Limb (tissue), 2 donors: ENCODE measurements around the gene GCLM.
A peak's percentile ranks its signal among the peaks of the same experiment; 100 is the strongest.

Experiments used
- DNase-seq, 2 donors: peaks; one replicate each; pipeline ENCODE4 v3.0.0-alpha.2; 2016; ENCODE audit errors: extremely low spot score in 2 of 2

The GCLM gene

DNA sequence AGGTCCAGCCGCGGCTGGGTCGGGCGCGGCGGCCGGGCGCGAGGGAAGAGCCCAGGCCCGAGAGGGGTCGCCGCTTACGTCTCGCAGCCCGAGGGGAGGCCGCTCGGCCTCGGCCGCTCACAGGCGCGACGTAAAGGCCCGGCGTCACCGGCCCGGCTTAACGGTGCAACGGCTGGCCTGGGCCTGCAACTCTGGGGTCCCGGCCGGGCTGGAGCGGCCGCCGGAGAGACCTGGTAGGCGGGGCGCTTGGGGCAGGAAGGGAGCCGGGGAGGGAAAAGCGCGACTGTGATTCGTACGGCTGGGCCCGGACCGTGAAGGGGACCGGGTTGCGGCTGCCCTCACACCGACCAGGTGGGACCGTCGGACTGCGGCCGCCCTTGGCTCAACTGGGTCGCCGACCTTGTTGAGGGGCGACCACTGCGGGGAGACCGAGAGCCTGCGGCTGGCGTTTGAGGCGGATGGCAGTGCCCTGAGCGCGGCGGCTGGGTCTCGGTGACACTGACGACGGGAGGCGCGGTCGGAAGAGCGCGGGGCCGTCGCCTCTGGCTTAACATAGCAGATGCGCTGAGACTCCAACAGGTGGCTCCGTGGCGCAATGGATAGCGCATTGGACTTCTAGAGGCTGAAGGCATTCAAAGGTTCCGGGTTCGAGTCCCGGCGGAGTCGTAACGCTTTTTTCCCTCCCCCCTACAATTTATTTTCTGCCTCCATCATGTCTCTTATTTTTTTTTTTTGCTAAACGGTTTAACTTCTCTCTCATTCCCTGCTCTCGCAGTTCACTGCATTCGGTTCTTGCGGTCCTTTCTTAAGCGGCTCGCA is 62.0 kb downstream of the GCLM start:
- peak; percentile 93 for DNase-seq

DNA sequence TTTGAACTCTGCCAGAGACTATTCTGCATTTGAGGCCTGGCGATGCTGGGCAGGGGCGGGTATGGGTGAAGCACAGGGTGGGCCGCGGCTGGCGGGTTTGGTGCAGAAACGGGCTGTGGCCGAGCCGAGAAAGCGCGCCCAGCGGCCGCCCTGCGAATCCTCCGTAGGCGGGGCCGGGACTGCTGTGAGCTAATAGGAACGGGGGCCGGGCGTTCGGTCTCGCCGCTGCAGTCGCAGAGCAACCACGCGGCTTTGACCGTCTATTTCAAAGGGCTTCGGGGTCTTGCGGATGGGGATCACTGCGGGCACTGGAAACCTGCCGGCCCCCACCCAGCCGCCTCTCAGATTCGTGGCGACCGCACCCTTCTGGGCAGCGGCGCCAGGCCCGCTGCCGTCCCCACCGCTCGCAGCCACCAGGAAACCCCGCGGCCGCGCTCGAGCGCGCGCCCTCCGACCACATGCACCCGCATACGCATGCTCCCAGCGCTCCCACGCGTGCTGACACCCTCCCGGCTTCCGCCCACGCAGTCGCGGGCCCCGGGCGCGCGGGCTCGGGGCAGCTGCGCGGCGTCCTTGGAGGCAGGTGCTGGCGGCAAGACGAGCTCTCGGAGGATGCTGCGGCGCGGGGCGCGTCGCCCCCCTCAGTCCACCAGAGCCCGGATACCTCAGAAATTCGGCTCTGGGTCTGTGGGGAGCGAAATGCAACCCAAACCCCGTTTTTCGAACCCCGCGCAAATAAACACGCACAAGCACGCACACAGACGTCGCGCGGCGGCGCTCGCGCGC is 62.8 kb downstream of the GCLM start:
- peak; percentile 91 to 92 for DNase-seq

GRCh38 chr1:93845538-93846205 is 63.6 kb downstream of the GCLM start:
- peak; percentile 53 to 56 for DNase-seq

- peak in 1 of 2 donors; percentile 83 for DNase-seq
These were observed 64.8 kb downstream of the GCLM start for GRCh38 chr1:93844262-93845045.

- no peak for DNase-seq
These were observed 66.3 kb downstream of the GCLM start for GRCh38 chr1:93842750-93843500.

DNA sequence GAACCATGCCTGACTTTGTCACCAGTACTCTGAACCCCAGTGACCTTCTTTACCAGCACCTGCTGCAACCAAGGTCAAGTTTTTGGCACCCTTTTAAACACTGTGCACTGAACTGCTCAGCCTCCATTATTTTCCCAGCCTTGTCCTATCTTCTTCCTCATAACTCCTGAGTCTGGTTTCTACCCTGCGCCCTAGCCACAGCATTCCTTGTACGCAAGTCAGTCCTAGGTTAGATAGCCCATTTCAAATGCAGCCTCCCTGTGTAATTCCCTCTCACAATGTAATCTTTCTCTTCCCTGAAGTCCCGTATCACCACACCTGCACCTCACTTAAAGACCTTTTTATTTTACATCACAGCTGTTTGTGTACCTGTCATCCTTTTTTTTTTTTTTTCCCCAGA is 67.5 kb downstream of the GCLM start:
- DNase-seq, result no peak

GRCh38 chr1:93840956-93841482 is 68.2 kb downstream of the GCLM start:
- no peak for DNase-seq

DNA sequence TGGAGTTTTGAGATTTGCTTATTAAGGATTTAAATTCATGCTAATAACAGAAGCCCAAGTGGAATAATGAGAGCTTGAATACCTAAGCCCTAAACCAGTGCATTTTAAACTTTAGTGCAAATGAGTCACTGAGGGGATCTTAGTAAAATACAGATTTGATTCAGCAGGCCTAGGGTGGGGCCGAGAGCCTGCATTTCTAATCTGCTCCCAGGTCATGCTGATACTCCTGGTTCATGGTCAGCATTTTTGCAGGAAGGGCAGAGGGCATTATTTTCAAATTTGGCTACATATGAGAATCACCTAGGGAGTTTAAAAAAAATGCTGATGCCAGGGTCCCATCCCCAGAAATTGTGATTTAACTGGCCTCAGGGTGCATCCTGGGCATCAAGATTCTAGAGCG is 69.5 kb downstream of the GCLM start:
- no peak for DNase-seq

GRCh38 chr1:93839307-93839706 is 69.9 kb downstream of the GCLM start:
- no peak for DNase-seq

- no peak for DNase-seq
These were observed 71.3 kb downstream of the GCLM start for GRCh38 chr1:93837961-93838360.
